ENCODE results near the gene PRAME. TPM values are rescaled to one million over a fixed set of nuclear protein-coding genes. Genes with fewer than 3 reads are reported as not detected.
"Not testable (repeated sequence)": the region's sequence is repeated elsewhere in the genome, so short reads cannot be mapped to it uniquely, and the experiment has no call there.

Gene PRAME
- total and polyA plus RNA-seq, 2 experiments from 2014 or later: not detected

DNA sequence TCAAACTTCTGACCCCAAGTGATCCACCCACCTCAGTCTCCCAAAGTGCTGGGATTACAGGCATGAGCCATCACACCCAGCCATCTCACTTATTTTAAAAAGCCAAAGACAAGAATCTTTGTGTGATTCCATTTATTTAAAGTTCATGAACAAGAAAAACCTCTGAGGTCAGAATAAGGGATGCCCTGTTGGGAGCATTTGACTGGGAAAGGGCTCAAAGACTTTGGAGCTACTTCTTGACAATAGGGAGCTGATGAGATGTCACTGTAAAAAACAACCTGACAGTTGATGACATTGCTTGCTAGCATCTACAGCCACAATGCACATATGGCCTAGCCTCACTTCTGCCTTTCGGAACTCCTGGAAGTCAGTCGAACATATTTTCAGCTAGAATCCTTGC is 45.4 kb downstream of the PRAME start:
- Histone ChIP-seq H3K9me3 (ENCODE audit: low read depth) (no peaks in the 10 kb centered on the region), H3K36me3 (no peaks in the 10 kb centered on the region), H3K27ac (no peak overlapping the region), H3K4me3 (no peak overlapping the region), H3K27me3 (no peaks in the 10 kb centered on the region), H3K4me1 (ENCODE audit: low read depth) (no peaks in the 10 kb centered on the region)
- TF ChIP-seq, protein P1, sequence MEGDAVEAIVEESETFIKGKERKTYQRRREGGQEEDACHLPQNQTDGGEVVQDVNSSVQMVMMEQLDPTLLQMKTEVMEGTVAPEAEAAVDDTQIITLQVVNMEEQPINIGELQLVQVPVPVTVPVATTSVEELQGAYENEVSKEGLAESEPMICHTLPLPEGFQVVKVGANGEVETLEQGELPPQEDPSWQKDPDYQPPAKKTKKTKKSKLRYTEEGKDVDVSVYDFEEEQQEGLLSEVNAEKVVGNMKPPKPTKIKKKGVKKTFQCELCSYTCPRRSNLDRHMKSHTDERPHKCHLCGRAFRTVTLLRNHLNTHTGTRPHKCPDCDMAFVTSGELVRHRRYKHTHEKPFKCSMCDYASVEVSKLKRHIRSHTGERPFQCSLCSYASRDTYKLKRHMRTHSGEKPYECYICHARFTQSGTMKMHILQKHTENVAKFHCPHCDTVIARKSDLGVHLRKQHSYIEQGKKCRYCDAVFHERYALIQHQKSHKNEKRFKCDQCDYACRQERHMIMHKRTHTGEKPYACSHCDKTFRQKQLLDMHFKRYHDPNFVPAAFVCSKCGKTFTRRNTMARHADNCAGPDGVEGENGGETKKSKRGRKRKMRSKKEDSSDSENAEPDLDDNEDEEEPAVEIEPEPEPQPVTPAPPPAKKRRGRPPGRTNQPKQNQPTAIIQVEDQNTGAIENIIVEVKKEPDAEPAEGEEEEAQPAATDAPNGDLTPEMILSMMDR (IDR thresholded peaks at IDR 0.05; ENCODE audit: low read depth, low read length): no peak
- no peak for DNase-seq (ENCODE audit: low read depth in 1 of 2, low spot score in 1 of 2)

DNA sequence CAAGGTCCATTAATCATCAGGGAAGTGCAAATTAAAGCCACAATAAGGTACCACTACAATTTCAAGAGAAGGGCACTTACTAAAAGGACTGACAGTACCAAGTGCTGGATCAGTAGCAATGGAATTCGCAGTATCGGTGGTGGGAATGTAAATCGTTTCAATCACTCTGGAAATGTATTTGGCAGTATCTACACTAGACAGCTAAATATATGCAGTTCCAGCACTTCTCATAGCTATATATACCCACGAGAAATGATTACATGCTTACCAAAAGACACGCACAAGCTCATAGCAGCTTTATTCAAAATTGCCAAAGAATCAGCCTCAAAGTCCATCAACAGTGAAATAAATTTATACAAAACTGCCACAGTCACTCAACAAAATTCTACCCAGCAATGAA is 46.1 kb downstream of the PRAME start:
- Histone ChIP-seq H3K27me3 (no peaks in the 10 kb centered on the region), H3K9me3 (ENCODE audit: low read depth) (no peaks in the 10 kb centered on the region), H3K4me3 (no peak overlapping the region), H3K4me1 (ENCODE audit: low read depth) (no peaks in the 10 kb centered on the region), H3K36me3 (no peaks in the 10 kb centered on the region), H3K27ac (no peak overlapping the region)
- TF ChIP-seq, protein P1 (IDR thresholded peaks at IDR 0.05; ENCODE audit: low read depth, low read length): no peak
- no peak for DNase-seq (ENCODE audit: low read depth in 1 of 2, low spot score in 1 of 2)

DNA sequence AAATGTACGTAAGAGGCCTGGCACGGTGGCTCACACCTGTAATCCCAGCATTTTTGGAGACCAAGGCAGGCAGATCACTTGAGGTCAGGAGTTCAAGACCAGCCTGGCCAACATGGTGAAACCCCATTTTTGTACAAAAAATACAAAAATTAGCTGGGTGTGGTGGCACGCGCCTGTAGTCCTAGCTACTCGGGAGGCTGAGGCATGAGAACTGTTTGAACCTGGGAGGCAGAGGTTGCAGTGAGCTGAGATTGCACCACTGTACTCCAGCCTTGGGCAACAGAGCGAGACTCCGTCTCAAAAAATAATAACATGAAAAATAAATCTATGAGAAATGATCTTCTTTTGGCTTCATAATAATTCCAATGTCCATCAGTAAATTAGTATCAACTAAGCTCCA is 48.2 kb downstream of the PRAME start:
- H3K9me3 ChIP-seq (ENCODE audit: low read depth); H3K4me1 ChIP-seq (ENCODE audit: low read depth); H3K27me3 ChIP-seq; H3K27ac ChIP-seq; DNase-seq (ENCODE audit: low read depth in 1 of 2, low spot score in 1 of 2); H3K4me3 ChIP-seq; H3K36me3 ChIP-seq: not testable (repeated sequence)

DNA sequence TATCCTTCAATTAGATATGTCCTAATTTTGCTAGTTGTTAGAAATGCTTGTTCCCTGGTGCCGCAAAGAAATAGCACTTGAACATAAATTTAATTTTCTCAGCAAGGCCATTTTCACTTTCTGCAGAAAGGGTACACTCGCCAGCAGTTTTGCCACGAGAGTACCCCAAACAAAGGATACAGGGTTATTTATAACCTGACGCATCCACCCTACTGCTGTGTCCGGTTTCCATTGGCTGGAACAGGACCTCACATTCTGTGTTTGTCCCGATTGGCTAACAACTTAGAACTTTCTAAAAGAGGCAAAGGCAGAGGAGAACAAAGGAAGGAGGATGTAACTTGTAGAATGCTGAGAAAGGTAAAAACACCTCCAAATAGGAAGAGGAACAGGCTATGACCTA is 49.2 kb downstream of the PRAME start:
- not testable (repeated sequence) for H3K4me3 ChIP-seq; H3K27ac ChIP-seq; H3K4me1 ChIP-seq (ENCODE audit: low read depth); DNase-seq (ENCODE audit: low read depth in 1 of 2, low spot score in 1 of 2); H3K27me3 ChIP-seq; H3K36me3 ChIP-seq; H3K9me3 ChIP-seq (ENCODE audit: low read depth)

DNA sequence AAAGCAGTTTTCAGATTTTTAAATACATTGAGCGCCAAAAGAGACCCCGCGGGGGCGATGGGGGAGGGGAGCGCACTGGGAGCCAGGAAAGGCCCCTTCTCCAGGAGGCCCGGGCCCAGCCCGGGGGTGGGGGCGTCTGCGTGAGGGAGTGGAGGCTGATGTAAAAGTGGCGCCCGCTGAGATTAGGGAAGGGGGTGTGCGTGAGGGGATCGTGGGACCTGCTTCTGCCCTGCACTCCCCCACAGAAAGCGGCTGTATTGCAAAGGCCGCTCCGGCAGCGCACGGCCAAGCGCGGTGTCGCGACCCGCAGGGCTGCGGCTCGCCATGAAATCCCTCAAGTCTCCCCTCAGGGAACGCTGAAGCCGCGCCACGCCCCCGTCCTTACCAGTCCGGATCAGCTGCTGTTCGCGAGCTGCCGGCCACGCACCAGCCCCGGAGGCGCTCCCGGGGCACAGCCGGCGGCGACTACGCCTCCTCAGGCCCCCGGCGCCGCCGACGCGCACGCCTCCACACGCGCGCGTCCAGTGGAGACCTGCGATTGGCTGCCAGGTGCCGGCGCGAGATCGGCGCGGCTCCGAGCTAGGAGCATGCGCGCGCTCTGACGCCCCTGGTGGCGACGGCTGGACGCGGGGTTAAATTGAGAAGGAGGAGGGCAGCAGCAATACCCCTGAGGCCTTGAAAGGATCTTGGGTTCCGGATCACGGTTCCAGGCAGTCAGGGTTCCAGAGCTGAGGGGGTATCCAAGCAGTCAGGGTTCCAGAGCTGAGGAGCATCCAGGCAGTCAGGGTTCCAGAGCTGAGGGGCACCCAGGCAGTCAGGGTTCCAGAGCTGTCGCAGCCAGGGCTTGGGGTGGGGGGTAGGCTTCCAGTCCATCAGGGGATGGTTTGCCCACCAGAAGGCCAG is 50.5 kb downstream of the PRAME start, which contains the start of gene ZNF280B:
Gene ZNF280B (minus strand): TSS at position 469 of the 903 bp plus-strand sequence. CDS start 19,344 bp downstream, outside the sequence.
- TF ChIP-seq, protein P1 (IDR thresholded peaks at IDR 0.05; ENCODE audit: low read depth, low read length): peak; percentile 74
- H3K27me3 ChIP-seq: no peaks in the 10 kb centered on the region
- no peaks in the 10 kb centered on the region for H3K36me3 ChIP-seq
- DNase-seq (ENCODE audit: low read depth in 1 of 2, low spot score in 1 of 2): peak; percentile 75 to 92
- H3K9me3 ChIP-seq (ENCODE audit: low read depth): no peaks in the 10 kb centered on the region
- no peaks in the 10 kb centered on the region for H3K4me1 ChIP-seq (ENCODE audit: low read depth)
- peak within 1 kb of the TSS; percentile 43 for H3K27ac ChIP-seq
- H3K4me3 ChIP-seq: peak within 1 kb of the TSS; percentile 72

DNA sequence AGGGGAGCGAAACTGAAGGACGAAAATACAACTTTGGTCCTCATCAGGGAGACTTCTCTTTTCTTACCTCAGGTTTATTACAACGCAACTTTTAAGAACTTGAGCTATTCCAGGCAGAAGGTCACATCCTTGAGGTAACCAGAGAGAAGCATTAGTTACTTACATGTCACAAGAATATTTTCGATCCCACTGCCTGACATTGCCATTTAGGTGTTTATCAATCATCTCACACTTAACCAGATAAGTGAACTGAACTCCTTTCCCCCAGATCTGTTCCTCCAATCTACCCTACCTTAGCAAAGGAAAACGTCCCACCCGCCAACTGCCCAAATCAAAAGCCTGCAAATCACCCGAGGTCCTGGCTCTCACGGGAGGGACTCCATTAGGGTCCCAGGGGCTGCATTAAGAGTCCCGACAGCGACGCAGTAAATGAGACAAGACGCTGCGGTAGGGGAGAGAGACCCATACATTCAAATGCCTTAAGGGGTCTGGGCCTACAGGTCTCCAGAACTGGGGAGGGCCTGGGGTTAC is 51.3 kb downstream of the PRAME start:
- H3K4me3 ChIP-seq: peak overlapping the region; percentile 72
- TF ChIP-seq, protein P1 (IDR thresholded peaks at IDR 0.05; ENCODE audit: low read depth, low read length): no peak
- H3K36me3 ChIP-seq: no peaks in the 10 kb centered on the region
- no peaks in the 10 kb centered on the region for H3K27me3 ChIP-seq
- no peak for DNase-seq (ENCODE audit: low read depth in 1 of 2, low spot score in 1 of 2)
- no peaks in the 10 kb centered on the region for H3K4me1 ChIP-seq (ENCODE audit: low read depth)
- H3K9me3 ChIP-seq (ENCODE audit: low read depth): no peaks in the 10 kb centered on the region
- no peak overlapping the region for H3K27ac ChIP-seq
